HepG2 (cell line): ENCODE data around the gene C9orf50. TPM values are rescaled to one million over a fixed set of nuclear protein-coding genes. Genes with fewer than 3 reads are reported as not detected.

Experiments
- ATAC-seq: fragments of 200-7000 bp; cut with Tn5 transposase; 3 replicates; pipeline ENCODE4 v1.9.1; 2020; ENCODE audit warnings: mild to moderate bottlenecking, moderate library complexity
- BruUV-seq: library from RNA; stranded (reverse); fragments of 400-500 nt; replicated peaks from 2 replicates; lab custom pipeline; 2021; lab: Mats Ljungman, UMichigan
- CTCF ChIA-PET: fragments of 300-600 bp; formaldehyde crosslinking; extraction: SDS; loops from one replicate; lab custom pipeline; 2021; ENCODE audit warnings: low total read pairs, inconsistent platforms, low intra/inter-chr PET ratio; lab: Yijun Ruan, JAX
- POLR2A ChIA-PET: fragments of 350-600 bp; sonication (Branson Sonifier 250); formaldehyde crosslinking; loops from one replicate; lab custom pipeline; 2020; ENCODE audit warnings: antibody characterized with exemption, inconsistent platforms; lab: Yijun Ruan, JAX
- DNase-seq: peaks from one replicate; pipeline ENCODE4 v3.0.0-alpha.2; 2015; ENCODE audit warnings: low spot score
- FAIRE-seq: peaks from 3 replicates; lab custom pipeline; 2011; peaks lifted over from hg19 to GRCh38; lab: Jason Lieb, UNC
- H2AFZ ChIP-seq: one replicate; pipeline ENCODE4 v1.6.1; 2011; ENCODE audit warnings: low read length, inconsistent platforms
- H3K27ac ChIP-seq: fragments of 300-600 bp; 3 replicates; pipeline ENCODE4 v1.8.0; 2011; ENCODE audit warnings: mixed run types, mild to moderate bottlenecking, mixed read lengths, low read length, inconsistent platforms; ENCODE audit not compliant: insufficient read depth; ENCODE audit errors: extremely low read length
- H3K27me3 ChIP-seq, 2 experiments: fragments of 200-600 bp in 1 of 2; 2 replicates in 1 of 2; 3 replicates in 1 of 2; pipeline versions ENCODE4 v1.6.0 to v1.8.0; 2011; ENCODE audit warnings: low read length in 2 of 2, mild to moderate bottlenecking in 2 of 2, moderate library complexity in 2 of 2, inconsistent platforms in 1 of 2; ENCODE audit not compliant: insufficient read depth in 2 of 2, control insufficient read depth in 1 of 2
- H3K36me3 ChIP-seq, 2 experiments: fragments of 200-600 bp in 1 of 2; replicated peaks in 1 of 2; 2 replicates in 1 of 2; 3 replicates in 1 of 2; pipeline versions ENCODE4 v1.5.1 to v1.8.0; 2011; ENCODE audit warnings: low read length in 2 of 2, inconsistent platforms in 1 of 2; ENCODE audit not compliant: insufficient read depth in 2 of 2, control insufficient read depth in 1 of 2
- H3K4me1 ChIP-seq: 2 replicates; pipeline ENCODE4 v1.5.1; 2012; ENCODE audit warnings: low read length, inconsistent platforms; ENCODE audit not compliant: insufficient read depth
- H3K4me2 ChIP-seq: 2 replicates; pipeline ENCODE4 v1.6.0; 2011; ENCODE audit warnings: low read depth, low read length, inconsistent platforms
- H3K4me3 ChIP-seq, 3 experiments: fragments of 200-600 bp in 1 of 3; sonication (generic), shearing (Covaris generic) in 1 of 3; replicated peaks in 1 of 3; 2 replicates each; pipeline ENCODE4 v1.5.1; 2011 to 2016; ENCODE audit warnings: low read length in 3 of 3, inconsistent platforms in 2 of 3, low read depth in 2 of 3, mild to moderate bottlenecking in 2 of 3, control low read depth in 1 of 3, mixed read lengths in 1 of 3; ENCODE audit not compliant: insufficient read depth in 1 of 3
- H3K79me2 ChIP-seq: one replicate; pipeline ENCODE4 v1.6.1; 2011; ENCODE audit warnings: low read length, inconsistent platforms; ENCODE audit not compliant: insufficient read depth
- H3K9ac ChIP-seq: 2 replicates; pipeline ENCODE4 v1.6.0; 2011; ENCODE audit warnings: mild to moderate bottlenecking, low read depth, low read length, inconsistent platforms; ENCODE audit not compliant: insufficient read depth
- H3K9me3 ChIP-seq: 2 replicates; pipeline ENCODE4 v1.5.1; 2012; ENCODE audit warnings: mild to moderate bottlenecking, low read length
- H4K20me1 ChIP-seq: 2 replicates; pipeline ENCODE4 v1.6.0; 2011; ENCODE audit warnings: inconsistent platforms, mild to moderate bottlenecking, low read length, moderate library complexity; ENCODE audit not compliant: insufficient read depth
- CEBPB ChIP-seq: IDR thresholded peaks from 2 replicates; pipeline ENCODE4 v1.6.1; 2011; ENCODE audit warnings: low read depth, low read length, improper control_type of control experiment, borderline replicate concordance
- CENPX ChIP-seq: sonication (generic); formaldehyde crosslinking; IDR thresholded peaks from 2 replicates; pipeline ENCODE4 v1.9.0; 2021; ENCODE audit warnings: mild to moderate bottlenecking, missing genetic modification reagents, moderate library complexity
- FIP1L1 ChIP-seq: fragments of 200-400 bp; formaldehyde crosslinking; IDR thresholded peaks from 2 replicates; pipeline ENCODE4 v1.6.1; 2018; ENCODE audit warnings: low read depth, mild to moderate bottlenecking, low read length, moderate library complexity, borderline replicate concordance; ENCODE audit not compliant: insufficient read depth
- HCFC1 ChIP-seq: fragments of 150-350 bp; IDR thresholded peaks from 2 replicates; pipeline ENCODE4 v1.6.1; 2014; ENCODE audit warnings: low read depth, low read length
- HDAC1 ChIP-seq: sonication (generic); formaldehyde crosslinking; IDR thresholded peaks from 2 replicates; pipeline ENCODE4 v1.5.1; 2020; ENCODE audit warnings: mild to moderate bottlenecking, missing genetic modification reagents
- HOXA5 ChIP-seq: sonication (generic); formaldehyde crosslinking; IDR thresholded peaks from 2 replicates; pipeline ENCODE4 v1.4.0; 2020; ENCODE audit warnings: missing genetic modification reagents
- MBNL3 ChIP-seq: fragments of 250-450 bp; sonication (Bioruptor Pico); conservative IDR thresholded peaks from 2 replicates; pipeline ENCODE4 v1.8.0; 2022; ENCODE audit warnings: mild to moderate bottlenecking, inconsistent platforms
- NFKB2 ChIP-seq: sonication (generic); formaldehyde crosslinking; IDR thresholded peaks from 2 replicates; pipeline ENCODE4 v1.4.0; 2020; ENCODE audit warnings: missing genetic modification reagents, borderline replicate concordance
- ZBTB21 ChIP-seq: sonication (generic); formaldehyde crosslinking; IDR thresholded peaks from 2 replicates; pipeline ENCODE4 v1.4.0; 2020; ENCODE audit warnings: missing genetic modification reagents
- ZBTB3 ChIP-seq: sonication (generic); formaldehyde crosslinking; IDR thresholded peaks from 2 replicates; pipeline ENCODE4 v1.4.0; 2020; ENCODE audit warnings: low read depth, mild to moderate bottlenecking, moderate library complexity, missing genetic modification reagents, borderline replicate concordance
- ZNF143 ChIP-seq: sonication (generic); formaldehyde crosslinking; IDR thresholded peaks from 2 replicates; pipeline ENCODE4 v1.4.0; 2020; ENCODE audit warnings: missing genetic modification reagents
- ZNF333 ChIP-seq: sonication (generic); formaldehyde crosslinking; IDR thresholded peaks from 2 replicates; pipeline ENCODE4 v1.4.0; 2020; ENCODE audit warnings: mild to moderate bottlenecking, missing genetic modification reagents, borderline replicate concordance
- ZNF431 ChIP-seq: sonication (generic); formaldehyde crosslinking; IDR thresholded peaks from 2 replicates; pipeline ENCODE4 v1.9.0; 2022; ENCODE audit warnings: missing genetic modification reagents, low read depth, mild to moderate bottlenecking, borderline replicate concordance
- ZNF557 ChIP-seq: sonication (generic); formaldehyde crosslinking; IDR thresholded peaks from 2 replicates; pipeline ENCODE4 v1.4.0; 2020; ENCODE audit warnings: missing genetic modification reagents
- ZNF670 ChIP-seq: sonication (generic); formaldehyde crosslinking; IDR thresholded peaks from 2 replicates; pipeline ENCODE4 v1.8.0; 2022; ENCODE audit warnings: mild to moderate bottlenecking, missing genetic modification reagents, borderline replicate concordance
- WGBS: methylation state at CpG from one replicate; pipeline ENCODE4 v1.1.6; 2017; ENCODE audit warnings: low lambda C conversion rate; 5-methylcytosine and 5-hydroxymethylcytosine counted together
- in situ Hi-C: cut with HindIII; loops from 2 replicates; pipeline ENCODE4 v1.10.0; 2017; ENCODE audit warnings: low pct_unique_long_range_greater_than_20kb; ENCODE audit not compliant: extremely low pct_ligation_motif_present
- intact Hi-C: fragments of 100-400 bp; cut with micrococcal nuclease; formaldehyde crosslinking; loops from one replicate; pipeline ENCODE4 v1.10.0; 2022; ENCODE audit not compliant: unreplicated experiment
- polyA plus RNA-seq, 8 experiments: library from polyadenylated mRNA; depleted of rRNA in 3 of 8; stranded (reverse) in 7 of 8; unstranded in 1 of 8; fragments of >200 nt; fragmentation: Illumina TruSeq in 4 of 8; extraction: Trizol in 4 of 8; gene quantifications; 2 replicates each; pipeline versions ENCODE4 v1.2.1 to v1.2.3, GENCODE V29; 2011 to 2016; ENCODE audit warnings: low read depth in 4 of 8, missing spikeins in 1 of 8, mixed read lengths in 1 of 8; ENCODE audit not compliant: insufficient read depth in 1 of 8
- total RNA-seq, 5 experiments: library from RNA; depleted of rRNA; stranded (reverse); fragments of >200 nt; fragmentation: Illumina TruSeq; extraction: Trizol; gene quantifications; 2 replicates each; pipeline ENCODE4 v1.2.3, GENCODE V29; 2016; ENCODE audit warnings: low read depth in 1 of 5
- TF ChIP-seq, protein P1 (sequence below): sonication (generic); formaldehyde crosslinking; IDR thresholded peaks from 2 replicates; pipeline ENCODE4 v1.9.0; 2021; ENCODE audit warnings: missing genetic modification reagents, borderline replicate concordance
- TF ChIP-seq, protein P2 (sequence below), 2 experiments: sonication (generic) in 1 of 2; formaldehyde crosslinking in 1 of 2; IDR thresholded peaks; 2 replicates each; pipeline versions ENCODE4 v1.4.0 to v1.6.1; 2016 to 2020; ENCODE audit warnings: borderline replicate concordance in 1 of 2, low read depth in 1 of 2, mild to moderate bottlenecking in 1 of 2, missing genetic modification reagents in 1 of 2
- TF ChIP-seq, protein P3 (sequence below): sonication (generic); formaldehyde crosslinking; IDR thresholded peaks from 2 replicates; pipeline ENCODE4 v1.8.0; 2022; ENCODE audit warnings: missing genetic modification reagents, low read depth, mild to moderate bottlenecking, borderline replicate concordance

The C9orf50 gene
- total and polyA plus RNA-seq, 2 of the 13 experiments (the other 11 are each of a cell fraction or from before 2014, with no cell fraction given): not detected

DNA sequence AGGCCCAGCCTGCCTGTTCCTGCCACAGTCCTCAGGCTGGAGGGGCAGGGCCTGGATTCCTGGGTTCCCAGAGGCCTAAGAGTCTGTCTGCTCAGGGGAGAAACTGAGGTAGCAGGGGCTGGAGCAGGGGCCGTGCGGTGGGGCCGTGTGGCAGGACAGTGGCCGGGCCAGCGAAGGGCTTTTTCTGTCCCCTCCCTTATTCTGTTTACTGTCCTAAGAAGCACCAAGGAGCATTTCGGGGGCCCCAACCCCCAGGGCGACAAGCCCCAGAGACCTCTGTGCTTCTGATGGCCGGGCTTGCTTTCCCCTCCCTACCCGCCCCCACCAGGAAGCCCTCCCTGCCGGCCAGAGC, 27.8 kb upstream of the C9orf50 start:
- Histone ChIP-seq H3K79me2 (no peaks in the 10 kb centered on the region), H2AFZ (no peak overlapping the region), H3K4me3 (no peak overlapping the region), H3K36me3 (no peaks in the 10 kb centered on the region), H3K9me3 (no peaks in the 10 kb centered on the region), H3K9ac (no peak overlapping the region), H3K27me3 (peaks cover 10 to 49% of the 10 kb centered on the region in 2 experiments)
- POLR2A ChIA-PET: no interaction called here
- intact Hi-C loops: no loop called here
- no peak for ATAC-seq
- in situ Hi-C loops: loop anchor here (10.0 kb wide), 1 partner anchor 136 kb away; no protein-coding TSS in a partner anchor
- no TSS peak for BruUV-seq
- WGBS: 0% methylated on average over 2 of the region's 10 CpGs
- TF ChIP-seq, protein P1, sequence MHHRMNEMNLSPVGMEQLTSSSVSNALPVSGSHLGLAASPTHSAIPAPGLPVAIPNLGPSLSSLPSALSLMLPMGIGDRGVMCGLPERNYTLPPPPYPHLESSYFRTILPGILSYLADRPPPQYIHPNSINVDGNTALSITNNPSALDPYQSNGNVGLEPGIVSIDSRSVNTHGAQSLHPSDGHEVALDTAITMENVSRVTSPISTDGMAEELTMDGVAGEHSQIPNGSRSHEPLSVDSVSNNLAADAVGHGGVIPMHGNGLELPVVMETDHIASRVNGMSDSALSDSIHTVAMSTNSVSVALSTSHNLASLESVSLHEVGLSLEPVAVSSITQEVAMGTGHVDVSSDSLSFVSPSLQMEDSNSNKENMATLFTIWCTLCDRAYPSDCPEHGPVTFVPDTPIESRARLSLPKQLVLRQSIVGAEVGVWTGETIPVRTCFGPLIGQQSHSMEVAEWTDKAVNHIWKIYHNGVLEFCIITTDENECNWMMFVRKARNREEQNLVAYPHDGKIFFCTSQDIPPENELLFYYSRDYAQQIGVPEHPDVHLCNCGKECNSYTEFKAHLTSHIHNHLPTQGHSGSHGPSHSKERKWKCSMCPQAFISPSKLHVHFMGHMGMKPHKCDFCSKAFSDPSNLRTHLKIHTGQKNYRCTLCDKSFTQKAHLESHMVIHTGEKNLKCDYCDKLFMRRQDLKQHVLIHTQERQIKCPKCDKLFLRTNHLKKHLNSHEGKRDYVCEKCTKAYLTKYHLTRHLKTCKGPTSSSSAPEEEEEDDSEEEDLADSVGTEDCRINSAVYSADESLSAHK (CRISPR knock-in tag): no peak
- TF ChIP-seq CEBPB (no peak), ZNF143 (no peak), FIP1L1 (no peak), ZNF670 (CRISPR knock-in tag) (no peak), HDAC1 (CRISPR knock-in tag) (no peak), MBNL3 (CRISPR knock-in tag) (no peak), ZNF431 (CRISPR knock-in tag) (no peak), ZNF557 (CRISPR knock-in tag) (no peak), ZBTB3 (CRISPR knock-in tag) (no peak), CENPX (CRISPR knock-in tag) (no peak), ZNF333 (CRISPR knock-in tag) (no peak), NFKB2 (no peak), ZBTB21 (CRISPR knock-in tag) (no peak), HOXA5 (CRISPR knock-in tag) (no peak), HCFC1 (no peak)
- TF ChIP-seq, protein P2, sequence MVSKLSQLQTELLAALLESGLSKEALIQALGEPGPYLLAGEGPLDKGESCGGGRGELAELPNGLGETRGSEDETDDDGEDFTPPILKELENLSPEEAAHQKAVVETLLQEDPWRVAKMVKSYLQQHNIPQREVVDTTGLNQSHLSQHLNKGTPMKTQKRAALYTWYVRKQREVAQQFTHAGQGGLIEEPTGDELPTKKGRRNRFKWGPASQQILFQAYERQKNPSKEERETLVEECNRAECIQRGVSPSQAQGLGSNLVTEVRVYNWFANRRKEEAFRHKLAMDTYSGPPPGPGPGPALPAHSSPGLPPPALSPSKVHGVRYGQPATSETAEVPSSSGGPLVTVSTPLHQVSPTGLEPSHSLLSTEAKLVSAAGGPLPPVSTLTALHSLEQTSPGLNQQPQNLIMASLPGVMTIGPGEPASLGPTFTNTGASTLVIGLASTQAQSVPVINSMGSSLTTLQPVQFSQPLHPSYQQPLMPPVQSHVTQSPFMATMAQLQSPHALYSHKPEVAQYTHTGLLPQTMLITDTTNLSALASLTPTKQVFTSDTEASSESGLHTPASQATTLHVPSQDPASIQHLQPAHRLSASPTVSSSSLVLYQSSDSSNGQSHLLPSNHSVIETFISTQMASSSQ (IDR thresholded peaks at IDR 0.05; ENCODE audit: low read depth): no peak
- TF ChIP-seq, protein P2 (CRISPR knock-in tag; IDR thresholded peaks at IDR 0.05; ENCODE audit: borderline replicate concordance): no peak
- TF ChIP-seq, protein P3, sequence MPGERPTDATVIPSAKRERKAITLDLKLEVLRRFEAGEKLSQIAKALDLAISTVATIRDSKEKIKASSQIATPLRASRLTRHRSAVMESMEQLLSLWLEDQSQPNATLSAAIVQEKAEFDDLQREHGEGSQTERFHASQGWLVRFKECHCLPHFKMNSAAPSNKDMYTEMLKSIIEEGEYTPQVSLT (CRISPR knock-in tag): no peak
- TF ChIP-seq, all 625 proteins: peak for 0
- CTCF ChIA-PET: no interaction called here
- H3K4me1 ChIP-seq: peaks cover 13% of the 10 kb centered on the region
- no peak overlapping the region for H3K4me2 ChIP-seq
- FAIRE-seq (no peak), DNase-seq (no peak)
- H3K27ac ChIP-seq: no peak overlapping the region
- H4K20me1 ChIP-seq: no peaks in the 10 kb centered on the region
